Uterus (tissue), 2 donors: ENCODE results near the gene STK33.

Experiments used
- CTCF ChIP-seq, 4 experiments: fragments of 200-600 bp in 2 of 4; fragments of 450-650 bp in 2 of 4; sonication (generic) in 2 of 4; IDR thresholded peaks; one replicate each; pipeline ENCODE4 v1.5.1; 2016 to 2019; ENCODE audit warnings: antibody characterized with exemption in 4 of 4, mild to moderate bottlenecking in 2 of 4, moderate library complexity in 1 of 4
- POLR2A ChIP-seq, 2 donors: fragments of 450-650 bp; IDR thresholded peaks; one replicate each; pipeline ENCODE4 v1.6.1; 2016; ENCODE audit warnings: antibody characterized with exemption in 2 of 2, mild to moderate bottlenecking in 1 of 2, moderate library complexity in 1 of 2

GRCh38 chr11:8612522-8612921 is 18.5 kb upstream of the STK33 start:
- TF ChIP-seq CTCF (IDR thresholded peaks at IDR 0.05) (no peak), POLR2A (IDR thresholded peaks at IDR 0.05) (no peak)
